Measurements from ENCODE around the gene CCSAP.

CCSAP gene

DNA sequence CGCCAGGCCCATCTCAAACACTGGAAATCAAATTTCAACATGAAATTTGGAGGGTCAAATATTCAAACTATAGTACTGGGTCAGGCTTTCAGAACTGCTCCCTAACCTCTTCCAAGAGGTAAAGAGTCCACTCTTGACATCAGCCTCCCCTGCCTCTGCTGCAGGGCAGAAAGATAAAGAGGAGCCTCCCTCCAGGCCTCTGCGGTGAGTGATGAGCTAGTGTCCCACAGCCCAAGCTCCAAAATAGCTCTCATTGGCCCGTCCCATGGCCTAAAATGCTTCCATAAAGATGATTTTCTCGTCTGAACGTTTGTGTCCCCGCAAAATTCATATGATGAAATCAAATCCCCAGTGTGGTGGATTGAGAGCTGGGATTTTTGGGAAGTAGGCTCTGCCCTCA is 33.7 kb upstream of the CCSAP start:
- DNase-seq = no peak
- TF ChIP-seq GATA1 (IDR thresholded peaks at IDR 0.05; ENCODE audit: low read depth, low read length) (no peak), POLR2A (IDR thresholded peaks at IDR 0.05; ENCODE audit: low read length) (no peak)

DNA sequence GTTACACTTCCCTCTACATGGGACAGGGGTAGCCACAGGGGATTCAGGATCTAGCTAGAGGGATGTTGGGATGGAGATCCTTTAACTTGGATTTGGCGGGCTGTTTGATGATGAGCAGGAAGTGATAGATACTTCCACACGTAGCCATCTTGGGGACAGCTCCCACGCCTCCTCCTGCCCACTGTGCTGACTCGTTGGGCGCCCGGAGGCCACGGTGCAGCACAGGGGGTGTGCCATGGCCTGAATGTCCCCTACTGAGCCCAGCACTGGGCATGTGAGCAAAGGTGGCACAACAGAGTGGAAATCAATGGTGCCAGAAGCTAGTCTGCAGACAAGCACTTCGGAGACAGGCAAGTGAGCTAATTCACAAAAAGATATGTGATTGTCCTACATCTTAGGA is 31.6 kb upstream of the CCSAP start:
- DNase-seq = no peak
- TF ChIP-seq POLR2A (IDR thresholded peaks at IDR 0.05; ENCODE audit: low read length) = no peak
- no peak for TF ChIP-seq GATA1 (IDR thresholded peaks at IDR 0.05; ENCODE audit: low read depth, low read length)

DNA sequence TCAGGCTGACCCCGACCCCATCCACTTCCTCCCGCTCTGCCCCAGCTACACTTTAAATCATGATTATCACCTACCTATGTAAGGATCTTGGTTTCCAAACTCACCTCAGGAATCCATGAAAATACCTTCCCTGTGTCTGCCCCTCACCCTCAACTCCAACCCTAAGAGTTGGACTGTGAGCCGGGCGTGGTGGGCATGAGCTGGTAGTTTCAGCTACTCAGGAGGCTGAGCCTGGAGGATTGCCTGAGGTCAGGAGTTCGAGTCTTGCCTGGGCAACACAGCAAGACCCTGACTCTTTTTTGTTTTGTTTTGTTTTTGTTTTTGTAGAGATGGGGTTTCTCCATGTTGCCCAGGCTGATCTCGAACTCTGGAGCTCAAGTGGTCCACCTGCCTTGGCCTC is 30.5 kb upstream of the CCSAP start:
- no peak for TF ChIP-seq GATA1 (IDR thresholded peaks at IDR 0.05; ENCODE audit: low read depth, low read length)
- no peak for TF ChIP-seq POLR2A (IDR thresholded peaks at IDR 0.05; ENCODE audit: low read length)
- DNase-seq = no peak

DNA sequence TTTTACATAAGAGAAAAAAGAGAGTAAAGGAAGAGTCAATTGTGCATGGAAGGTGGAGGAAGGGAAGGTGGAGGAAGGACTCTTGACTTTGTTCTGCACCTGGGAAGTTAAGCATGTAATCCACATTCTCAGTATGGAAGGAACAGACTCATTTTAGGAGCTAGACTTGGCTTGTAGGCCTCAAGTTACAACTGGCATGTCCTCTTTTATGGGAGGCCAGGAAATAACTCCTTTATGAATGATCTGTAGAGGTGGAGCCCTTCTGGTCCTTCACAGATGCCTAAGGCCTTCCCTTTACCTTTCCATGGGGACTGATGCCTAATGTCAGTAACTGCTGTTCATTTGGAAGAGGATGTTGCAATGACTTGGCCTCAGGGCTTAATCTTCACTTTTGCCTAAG is 29.4 kb upstream of the CCSAP start:
- TF ChIP-seq GATA1 (IDR thresholded peaks at IDR 0.05; ENCODE audit: low read depth, low read length) (no peak), POLR2A (IDR thresholded peaks at IDR 0.05; ENCODE audit: low read length) (no peak)

DNA sequence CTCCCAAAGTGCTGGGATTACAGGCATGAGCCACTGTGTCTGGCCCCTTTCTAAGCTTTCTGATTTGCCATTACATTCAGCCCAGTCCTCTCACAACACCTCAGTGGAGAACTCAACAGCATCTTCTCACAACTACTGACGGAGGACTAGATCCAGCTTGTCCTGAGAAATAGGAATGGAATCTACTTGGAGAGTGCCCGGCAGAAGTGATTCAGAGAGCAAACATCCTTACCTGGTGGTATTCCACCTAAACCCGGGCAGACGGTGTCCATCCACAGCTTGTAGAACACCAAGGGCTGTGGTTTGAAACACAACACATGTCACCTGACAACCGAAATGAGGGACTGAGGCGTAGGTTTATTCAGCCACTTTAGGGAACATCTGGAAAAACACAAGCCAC is 28.8 kb upstream of the CCSAP start:
- no peak for DNase-seq
- TF ChIP-seq GATA1 (IDR thresholded peaks at IDR 0.05; ENCODE audit: low read depth, low read length) (no peak), POLR2A (IDR thresholded peaks at IDR 0.05; ENCODE audit: low read length) (no peak)

More for the DNA sequence above, 29.4 kb upstream of the CCSAP start:
- DNase-seq = no peak

DNA sequence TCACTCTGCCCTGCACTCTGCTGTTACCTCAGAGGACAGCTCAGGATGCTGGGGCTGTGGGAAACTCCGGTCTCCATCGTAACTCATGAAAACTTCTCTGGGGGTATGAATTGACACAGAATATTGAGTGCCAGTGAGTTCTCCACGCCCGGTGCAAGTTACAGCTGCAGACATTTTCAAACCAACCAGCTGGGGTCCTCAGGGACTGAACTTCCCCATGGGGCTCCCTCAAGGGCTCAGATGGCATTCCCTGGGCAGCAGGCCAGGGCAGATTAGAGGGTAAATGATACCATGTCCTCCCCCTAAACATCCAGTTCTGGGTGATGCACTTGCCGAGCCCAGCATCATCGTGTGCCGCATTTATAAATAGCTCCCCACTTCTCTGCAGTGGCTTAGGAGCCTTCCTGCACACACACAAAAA is 27.8 kb upstream of the CCSAP start:
- TF ChIP-seq GATA1 (IDR thresholded peaks at IDR 0.05; ENCODE audit: low read depth, low read length) (no peak), POLR2A (IDR thresholded peaks at IDR 0.05; ENCODE audit: low read length) (no peak)
- no peak for DNase-seq

DNA sequence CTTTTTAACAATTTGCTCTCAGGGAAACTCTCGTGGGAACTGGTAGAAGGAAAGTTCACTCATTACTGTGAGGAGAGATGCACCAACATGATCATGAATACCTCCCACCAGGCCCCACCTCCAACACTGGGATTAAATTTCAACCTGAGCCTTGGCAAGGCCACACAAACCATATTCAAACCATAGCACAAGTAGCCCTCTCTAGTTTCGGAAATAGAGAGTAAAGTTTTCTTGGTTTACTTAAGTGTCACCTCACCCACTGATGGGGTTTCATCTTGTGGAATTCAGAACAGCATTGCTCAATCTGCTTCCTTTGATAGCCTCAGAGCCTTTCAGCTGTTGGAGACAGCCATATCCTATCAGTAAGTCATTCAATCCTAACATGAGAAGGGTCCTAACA is 25.5 kb upstream of the CCSAP start:
- no peak for DNase-seq
- no peak for TF ChIP-seq POLR2A (IDR thresholded peaks at IDR 0.05; ENCODE audit: low read length)
- TF ChIP-seq GATA1 (IDR thresholded peaks at IDR 0.05; ENCODE audit: low read depth, low read length) = no peak

DNA sequence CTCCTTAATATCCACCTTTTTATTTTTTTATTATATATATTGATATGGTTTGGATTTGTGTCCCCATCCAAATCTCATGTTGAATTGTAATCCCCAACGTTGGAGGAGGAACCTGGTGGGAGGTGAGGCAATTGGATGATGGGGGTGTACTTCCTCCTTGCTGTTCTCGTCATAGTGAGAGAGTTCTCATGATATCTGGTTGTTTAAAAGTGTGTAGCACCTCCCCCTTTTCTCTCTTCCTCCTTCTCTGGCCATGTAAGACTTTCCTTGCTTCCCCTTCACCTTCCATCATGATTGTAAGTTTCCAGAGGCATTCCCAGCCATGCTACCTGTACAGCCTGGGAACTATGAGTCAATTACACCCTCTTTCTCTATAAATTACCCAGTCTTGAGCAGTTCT is 22.7 kb upstream of the CCSAP start:
- no peak for DNase-seq
- TF ChIP-seq GATA1 (IDR thresholded peaks at IDR 0.05; ENCODE audit: low read depth, low read length) (no peak), POLR2A (IDR thresholded peaks at IDR 0.05; ENCODE audit: low read length) (no peak)

DNA sequence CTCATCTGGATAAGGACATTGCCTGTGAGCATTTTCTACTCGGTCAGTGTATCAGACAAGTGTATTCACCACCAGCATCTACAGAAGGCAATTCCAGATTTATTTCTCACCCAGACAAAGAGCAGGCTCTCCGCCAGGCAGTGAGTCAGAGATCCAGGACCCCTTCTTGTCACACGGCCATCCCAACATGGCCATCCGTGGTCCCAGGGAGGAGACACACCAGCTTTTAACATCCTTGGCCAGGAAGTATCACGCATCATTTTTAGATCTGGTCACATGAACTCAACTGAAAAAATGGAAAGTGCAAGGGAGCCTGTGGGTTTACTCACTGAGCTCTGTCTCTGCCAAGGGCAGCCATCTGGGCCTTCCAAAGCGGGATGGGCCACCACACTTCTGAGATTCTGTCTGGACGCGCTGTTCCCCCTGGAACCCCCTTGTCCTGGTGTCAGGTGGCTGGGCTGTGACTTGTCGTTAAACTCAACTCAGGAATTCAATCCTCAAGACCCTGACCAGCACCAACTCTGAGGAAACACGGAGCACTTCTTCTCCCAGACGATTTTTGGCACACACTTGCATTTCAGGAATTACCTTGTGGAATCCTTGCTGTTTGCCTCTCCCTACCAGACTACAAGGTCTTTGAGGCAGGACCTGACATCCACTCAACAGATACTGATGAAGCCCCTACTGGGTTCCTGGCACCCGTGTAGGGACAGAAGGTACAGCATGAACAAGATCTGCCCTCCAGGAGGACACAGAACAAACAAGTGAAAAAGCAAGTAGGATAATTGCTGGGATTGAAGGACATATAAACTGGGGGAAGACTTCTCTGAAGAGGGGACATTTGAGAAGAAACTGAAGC is 21.6 kb upstream of the CCSAP start:
- DNase-seq = no peak
- TF ChIP-seq POLR2A (IDR thresholded peaks at IDR 0.05; ENCODE audit: low read length) = no peak
- TF ChIP-seq GATA1 (IDR thresholded peaks at IDR 0.05; ENCODE audit: low read depth, low read length) = no peak

DNA sequence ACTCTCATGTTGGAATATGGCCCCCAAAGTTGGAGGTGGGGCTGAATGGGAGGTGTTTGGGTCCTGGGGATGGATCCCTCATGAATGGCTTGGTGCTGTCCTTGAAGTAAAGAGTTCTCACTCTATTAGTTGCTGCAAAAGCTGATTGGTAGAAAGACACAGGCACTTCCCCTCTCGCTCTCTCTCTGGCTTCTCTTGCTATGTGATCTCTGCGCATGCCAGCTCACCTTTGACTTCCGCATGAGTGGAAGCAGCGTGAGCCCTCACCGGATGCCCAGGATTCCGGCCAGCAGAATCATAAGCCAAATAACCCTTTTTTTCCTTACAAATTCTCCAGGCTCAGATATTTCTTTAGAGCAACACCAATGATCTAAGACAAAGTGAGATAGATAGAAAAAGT is 20.9 kb upstream of the CCSAP start:
- no peak for DNase-seq
- TF ChIP-seq GATA1 (IDR thresholded peaks at IDR 0.05; ENCODE audit: low read depth, low read length) = no peak
- no peak for TF ChIP-seq POLR2A (IDR thresholded peaks at IDR 0.05; ENCODE audit: low read length)

DNA sequence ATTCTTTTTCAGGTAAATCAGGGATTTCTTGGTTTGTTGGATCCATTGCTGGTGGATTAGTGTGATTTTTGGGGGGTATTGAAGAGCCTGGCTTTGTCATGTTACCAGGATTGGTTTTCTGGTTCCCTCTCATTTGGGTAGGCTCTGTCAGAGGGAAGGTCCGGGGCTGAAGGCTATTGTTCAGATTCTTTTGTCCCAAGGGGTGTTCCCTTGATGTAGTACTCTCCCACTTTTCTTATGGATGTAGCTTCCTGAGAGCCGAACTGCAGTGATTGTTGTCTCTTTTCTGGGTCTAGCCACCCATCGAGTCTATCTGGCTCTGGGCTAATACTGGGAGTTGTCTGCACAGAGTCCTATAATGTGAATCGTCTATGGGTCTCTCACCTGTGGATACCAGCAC is 17.6 kb upstream of the CCSAP start:
- no peak for TF ChIP-seq POLR2A (IDR thresholded peaks at IDR 0.05; ENCODE audit: low read length)
- TF ChIP-seq GATA1 (IDR thresholded peaks at IDR 0.05; ENCODE audit: low read depth, low read length) = no peak
- DNase-seq = no peak

DNA sequence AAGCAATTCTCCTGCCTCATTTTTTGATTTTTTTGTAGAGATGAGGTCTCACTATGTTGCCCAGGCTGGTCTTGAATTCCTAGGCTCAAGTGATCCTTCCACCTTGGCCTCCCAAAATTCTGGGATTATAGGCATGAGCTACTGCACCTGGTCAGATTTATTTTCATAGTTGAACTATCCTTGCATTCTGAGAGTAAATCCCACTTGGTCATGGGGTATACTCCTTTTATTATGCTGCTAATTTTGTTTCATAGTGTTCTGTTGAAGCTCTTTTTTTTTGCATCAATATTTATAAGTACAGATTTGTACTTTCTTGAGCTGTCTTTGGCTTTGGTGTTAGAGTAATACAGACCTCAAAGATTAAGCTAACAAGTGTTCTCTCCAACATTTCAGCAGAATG is 12.8 kb upstream of the CCSAP start:
- TF ChIP-seq POLR2A (IDR thresholded peaks at IDR 0.05; ENCODE audit: low read length) = no peak
- no peak for DNase-seq

DNA sequence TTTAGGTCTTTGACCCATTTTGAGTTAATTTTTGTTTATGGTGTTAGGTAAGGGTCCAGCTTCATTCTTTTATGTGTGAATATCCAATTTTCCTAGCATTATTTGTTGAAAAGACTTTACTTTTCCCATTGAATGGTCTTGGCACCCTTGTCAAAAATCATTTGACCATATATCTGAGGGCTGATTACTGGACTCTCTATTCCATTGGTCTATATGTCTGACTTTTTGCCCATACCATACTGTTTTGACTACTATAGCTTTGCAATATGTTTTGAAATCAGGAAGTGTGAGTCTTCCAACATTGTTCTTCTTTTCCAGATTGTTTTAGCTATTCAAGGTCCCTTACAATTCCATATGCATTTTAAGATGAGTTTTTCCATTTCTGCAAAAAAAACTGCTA is 11.4 kb upstream of the CCSAP start:
- DNase-seq = no peak
- TF ChIP-seq GATA1 (IDR thresholded peaks at IDR 0.05; ENCODE audit: low read depth, low read length) (no peak), POLR2A (IDR thresholded peaks at IDR 0.05; ENCODE audit: low read length) (no peak)

DNA sequence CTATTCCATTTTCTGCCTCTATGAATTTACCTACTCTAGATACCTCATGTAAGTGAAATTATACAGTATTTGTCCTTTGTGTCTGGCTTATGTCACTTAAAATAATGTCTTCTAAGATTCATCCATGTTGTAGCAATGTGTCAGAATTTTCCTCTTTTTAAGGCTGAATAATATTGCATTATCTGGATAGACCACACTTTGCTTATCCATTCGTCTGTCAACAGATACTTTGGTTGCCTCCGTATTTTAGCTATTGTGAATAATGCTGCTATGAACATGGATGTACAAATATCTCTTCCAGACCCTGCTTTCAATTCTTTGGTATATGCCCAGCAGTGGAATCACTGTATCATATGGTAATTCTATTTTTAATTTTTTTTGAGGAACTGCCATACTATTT is 10.1 kb upstream of the CCSAP start:
- no peak for DNase-seq
- no peak for TF ChIP-seq GATA1 (IDR thresholded peaks at IDR 0.05; ENCODE audit: low read depth, low read length)
- TF ChIP-seq POLR2A (IDR thresholded peaks at IDR 0.05; ENCODE audit: low read length) = no peak

Data from erythroblast (primary cell).